IPS DF 4.7 (cell line): Measurements from ENCODE around the gene MAP1A.
"Not testable (repeated sequence)": the region's sequence is repeated elsewhere in the genome, so short reads cannot be mapped to it uniquely, and the experiment has no call there.

ENCODE experiments used
- DNase-seq: peaks from one replicate; pipeline ENCODE4 v3.0.0-alpha.2; 2013; ENCODE audit warnings: low spot score; ENCODE audit errors: extremely low read depth

The MAP1A gene

DNA sequence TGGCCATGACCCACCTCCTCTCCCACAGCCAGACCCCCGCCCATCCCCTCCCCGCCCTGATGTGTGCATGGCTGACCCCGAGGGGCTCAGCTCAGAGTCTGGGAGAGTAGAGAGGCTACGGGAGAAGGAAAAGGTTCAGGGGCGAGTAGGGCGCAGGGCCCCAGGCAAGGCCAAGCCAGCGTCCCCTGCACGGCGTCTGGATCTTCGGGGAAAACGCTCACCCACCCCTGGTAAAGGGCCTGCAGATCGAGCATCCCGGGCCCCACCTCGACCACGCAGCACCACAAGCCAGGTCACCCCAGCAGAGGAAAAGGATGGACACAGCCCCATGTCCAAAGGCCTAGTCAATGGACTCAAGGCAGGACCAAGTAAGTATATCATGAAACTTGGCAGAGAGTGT, 11.7 kb downstream of the MAP1A start:
- DNase-seq: no peak

DNA sequence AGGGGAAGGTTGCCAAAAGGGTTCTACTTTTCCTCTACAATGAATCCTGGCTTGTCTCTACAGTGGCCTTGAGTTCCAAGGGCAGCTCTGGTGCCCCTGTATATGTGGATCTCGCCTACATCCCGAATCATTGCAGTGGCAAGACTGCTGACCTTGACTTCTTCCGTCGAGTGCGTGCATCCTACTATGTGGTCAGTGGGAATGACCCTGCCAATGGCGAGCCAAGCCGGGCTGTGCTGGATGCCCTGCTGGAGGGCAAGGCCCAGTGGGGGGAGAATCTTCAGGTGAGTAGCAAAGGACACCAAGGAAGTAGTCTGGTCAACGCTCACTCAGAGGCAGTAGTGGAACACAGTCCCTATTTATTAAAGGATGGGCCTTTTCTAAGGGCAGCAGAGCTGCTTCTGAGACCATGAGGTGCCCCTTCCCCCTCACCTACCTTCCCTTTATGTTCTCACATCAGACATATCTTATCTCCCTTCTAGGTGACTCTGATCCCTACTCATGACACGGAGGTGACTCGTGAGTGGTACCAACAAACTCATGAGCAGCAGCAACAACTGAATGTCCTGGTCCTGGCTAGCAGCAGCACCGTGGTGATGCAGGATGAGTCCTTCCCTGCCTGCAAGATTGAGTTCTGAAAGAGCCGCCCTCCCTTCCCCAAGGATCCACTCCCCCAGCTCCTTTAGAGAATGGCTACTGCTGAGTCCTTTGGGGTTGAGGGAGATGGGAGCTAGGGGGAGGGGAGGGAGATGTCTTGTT, 12.4 kb downstream of the MAP1A start:
- DNase-seq: no peak

DNA sequence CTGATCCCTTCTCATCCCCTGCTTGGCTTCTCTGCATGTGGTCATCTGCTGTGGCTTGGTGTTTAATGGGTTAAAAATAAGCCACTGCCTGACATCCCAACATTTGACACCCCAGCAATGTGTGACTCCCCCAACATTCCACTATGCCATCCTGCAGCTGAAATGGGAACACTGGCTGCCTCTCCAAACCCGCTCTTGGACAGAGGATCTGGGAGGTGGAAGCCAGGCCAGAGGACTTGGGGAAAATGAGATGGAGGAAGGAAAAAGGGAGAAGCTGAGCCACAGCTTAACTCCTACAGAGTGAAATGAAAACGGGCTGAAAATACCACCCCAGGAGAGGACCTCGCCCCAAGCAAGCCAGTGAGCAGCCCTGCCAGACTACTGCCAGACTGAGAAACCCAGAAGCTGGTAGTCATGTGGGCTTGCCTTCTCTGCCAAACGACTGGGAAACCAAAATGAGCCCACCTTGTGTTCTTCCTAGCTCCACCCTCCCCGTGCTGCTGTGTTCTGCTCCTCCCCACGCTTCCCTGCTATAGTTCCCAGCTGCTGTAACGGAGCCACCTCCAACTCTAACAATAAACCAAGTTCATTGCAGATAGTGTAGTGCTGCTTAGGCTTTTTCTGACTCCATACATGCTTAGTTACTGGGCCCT, 13.7 kb downstream of the MAP1A start:
- no peak for DNase-seq

DNA sequence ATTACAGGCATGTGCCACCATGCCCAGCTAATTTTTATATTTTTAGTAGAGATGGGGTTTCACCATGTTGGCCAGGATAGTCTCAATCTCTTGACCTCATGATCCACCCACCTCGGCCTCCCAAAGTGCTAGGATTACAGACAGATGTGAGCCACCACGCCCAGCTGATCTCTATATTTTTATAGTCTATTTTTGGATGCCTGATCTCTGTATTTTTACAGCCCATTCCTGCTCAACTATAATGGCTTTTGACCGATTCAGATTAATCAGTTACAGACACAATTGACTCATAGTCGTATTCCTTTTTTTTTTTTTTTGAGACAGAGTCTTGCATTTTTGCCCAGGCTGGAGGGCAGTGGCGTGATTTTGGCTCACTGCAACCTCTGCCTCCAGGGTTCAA, 15.4 kb downstream of the MAP1A start:
- DNase-seq: not testable (repeated sequence)

DNA sequence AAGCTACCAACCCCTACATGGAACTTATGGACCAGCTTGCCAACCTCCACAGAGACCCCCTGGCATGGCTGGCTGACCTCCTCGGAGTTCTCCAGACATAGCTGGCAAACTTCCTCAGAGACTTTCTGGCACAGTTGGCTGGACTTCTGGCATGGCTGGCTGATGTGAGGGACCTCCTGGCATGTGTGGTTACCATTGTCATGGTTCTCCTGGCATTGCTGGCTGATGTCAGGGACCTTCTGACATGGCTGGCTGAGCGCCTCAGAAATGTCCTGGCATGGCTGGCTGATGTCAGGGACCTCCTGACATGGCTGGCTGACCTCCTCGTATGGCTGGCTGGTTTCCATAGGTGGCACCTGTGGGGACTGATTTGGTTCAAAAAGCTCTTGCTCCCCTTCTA, 17.5 kb downstream of the MAP1A start:
- no peak for DNase-seq

DNA sequence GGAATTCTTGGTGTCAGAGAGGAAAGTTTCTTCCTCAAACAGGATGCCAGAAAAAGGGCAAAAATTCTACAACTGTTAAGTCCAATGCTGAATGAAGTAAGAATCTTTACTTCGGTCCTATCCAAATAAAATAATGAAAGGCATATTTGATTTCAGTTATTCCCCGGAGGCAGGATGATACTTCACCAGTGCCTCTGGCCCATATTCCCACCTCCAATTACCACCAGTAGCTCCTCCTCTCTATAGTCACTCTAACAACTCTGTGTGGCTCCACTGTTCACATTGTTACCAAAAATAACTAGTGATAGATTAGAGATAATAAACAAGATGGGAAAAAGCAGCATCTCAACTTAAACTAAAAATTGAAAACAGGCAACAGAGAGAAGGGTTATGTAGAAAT, 20.7 kb downstream of the MAP1A start:
- DNase-seq: no peak

DNA sequence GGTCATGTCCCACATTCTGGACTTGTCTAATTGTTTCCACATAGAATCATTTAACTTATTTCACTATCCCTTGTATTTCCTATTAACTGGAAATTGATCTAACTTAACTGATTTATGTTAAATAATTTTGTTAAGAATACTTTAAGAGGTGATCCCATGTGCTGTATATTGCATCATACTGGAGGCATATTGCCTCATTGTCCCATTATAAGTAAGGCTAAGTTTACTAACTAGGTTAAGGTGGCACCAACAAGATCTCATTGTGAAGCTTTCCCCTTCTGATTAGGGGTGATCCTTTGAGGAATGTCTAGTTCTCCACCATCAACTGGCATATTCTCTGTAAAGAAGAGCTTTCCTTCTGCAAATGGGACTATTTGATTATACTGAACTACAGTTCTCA, 24.4 kb downstream of the MAP1A start:
- DNase-seq: no peak

DNA sequence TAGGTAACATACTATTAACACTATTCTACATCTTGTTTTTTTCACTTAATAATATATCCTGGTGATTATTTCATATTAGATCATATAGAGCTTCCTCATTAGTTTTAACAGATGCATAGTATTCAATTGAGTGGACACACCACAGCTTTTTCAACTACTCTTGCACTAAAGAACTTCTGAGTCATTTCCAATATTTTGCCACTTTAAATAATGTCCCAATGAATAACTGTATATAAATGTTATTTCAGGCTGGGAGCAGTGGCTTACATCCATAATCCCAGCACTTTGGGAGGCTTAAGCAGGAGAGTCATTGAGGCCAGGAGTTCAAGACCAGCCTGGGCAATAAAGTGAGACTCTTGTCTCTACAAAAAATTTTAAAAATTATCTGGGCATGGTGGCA, 26.9 kb downstream of the MAP1A start:
- no peak for DNase-seq

DNA sequence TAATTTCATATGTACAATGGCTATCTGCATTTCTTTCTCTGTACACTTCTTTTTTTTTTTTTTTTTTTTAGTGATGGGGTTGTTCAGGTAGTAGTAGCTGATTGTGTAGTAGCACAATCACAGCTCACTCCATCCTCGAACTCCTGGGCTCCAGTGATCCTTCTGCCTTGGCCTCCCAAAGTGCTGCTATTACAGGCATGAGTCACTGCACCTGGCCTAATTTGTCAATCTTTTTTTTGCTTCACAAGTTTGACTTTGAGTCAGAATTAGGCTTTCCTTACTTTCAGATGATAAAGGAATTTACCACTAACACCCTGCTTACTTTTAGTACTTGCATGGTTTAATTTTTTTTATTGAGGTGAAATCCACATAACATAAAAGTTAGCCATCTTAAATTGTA, 28.0 kb downstream of the MAP1A start:
- DNase-seq: no peak

DNA sequence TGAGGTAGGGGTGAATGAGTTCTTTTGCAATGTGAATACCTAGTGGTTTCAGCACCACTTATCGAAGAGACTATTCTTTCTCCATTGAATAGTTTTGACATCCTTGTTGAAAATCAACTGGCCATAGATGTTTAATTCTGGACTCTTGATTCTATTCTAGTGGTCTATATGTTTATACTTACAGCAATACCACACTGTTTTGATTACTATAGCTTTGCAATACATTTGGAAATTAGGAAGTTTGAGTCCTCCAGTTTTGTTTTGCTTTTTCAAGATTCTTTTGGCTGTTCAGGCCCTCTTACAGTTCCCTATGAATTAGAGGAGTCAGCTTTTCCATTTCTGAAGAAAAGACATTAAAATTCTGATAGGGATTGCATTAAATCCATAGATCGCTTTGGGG, 30.1 kb downstream of the MAP1A start:
- no peak for DNase-seq

DNA sequence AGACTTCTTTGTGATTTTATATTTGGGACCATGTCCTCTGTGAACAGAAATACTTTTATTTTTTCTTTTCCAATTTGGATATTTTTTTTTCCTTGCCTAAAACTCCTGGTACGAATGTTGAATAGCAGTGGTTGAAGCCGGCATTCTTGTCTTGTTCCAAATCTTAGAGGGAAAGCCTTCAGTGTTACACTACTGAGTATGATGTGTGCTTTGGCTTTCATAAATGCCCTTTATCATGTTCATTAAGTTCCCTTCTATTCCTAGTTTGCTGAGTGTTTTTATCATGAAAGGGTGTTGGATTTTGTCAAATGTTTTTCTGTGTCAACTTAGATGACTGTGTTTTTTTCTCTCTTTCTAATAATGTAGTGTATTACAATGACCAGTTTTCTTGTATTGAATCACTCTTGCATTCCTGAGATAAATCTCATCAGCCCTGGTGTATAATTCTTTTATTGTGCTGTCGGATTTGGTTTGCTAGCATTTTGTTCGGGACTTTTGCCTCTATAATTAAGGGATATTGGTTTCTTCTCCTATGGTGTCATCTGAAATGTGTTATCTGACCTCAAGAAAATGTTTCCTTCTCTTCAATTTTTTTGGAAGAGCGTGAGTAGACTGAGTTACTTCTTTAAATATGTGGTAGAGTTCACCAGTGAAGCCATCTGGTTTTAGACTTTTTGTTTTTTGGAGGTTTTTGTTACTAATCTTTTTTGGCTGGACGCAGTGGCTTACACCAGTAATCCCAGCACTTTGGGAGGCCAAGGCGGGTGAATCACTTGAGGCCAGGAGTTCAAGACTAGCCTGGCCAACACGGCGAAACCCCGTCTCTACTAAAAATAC, 33.3 kb downstream of the MAP1A start:
- DNase-seq: no peak

DNA sequence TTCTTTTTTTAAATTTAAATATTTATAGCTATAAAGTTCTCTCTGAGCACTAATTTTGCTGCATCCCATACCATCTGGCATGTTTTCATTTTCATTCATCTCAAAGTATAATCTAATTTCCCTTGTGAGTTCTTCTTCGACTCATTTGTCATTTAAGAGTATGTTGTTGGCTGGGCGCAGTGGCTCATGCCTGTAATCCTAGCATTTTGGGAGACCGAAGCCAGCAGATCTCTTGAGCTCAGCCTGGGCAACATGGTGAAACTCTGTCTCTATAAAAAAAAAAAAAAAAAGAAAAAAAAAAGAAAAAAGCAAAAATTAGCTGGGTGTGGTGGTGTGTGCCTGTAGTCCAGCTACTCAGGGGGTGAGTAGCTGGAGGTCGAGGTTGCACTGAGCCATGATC, 34.8 kb downstream of the MAP1A start:
- DNase-seq: no peak

DNA sequence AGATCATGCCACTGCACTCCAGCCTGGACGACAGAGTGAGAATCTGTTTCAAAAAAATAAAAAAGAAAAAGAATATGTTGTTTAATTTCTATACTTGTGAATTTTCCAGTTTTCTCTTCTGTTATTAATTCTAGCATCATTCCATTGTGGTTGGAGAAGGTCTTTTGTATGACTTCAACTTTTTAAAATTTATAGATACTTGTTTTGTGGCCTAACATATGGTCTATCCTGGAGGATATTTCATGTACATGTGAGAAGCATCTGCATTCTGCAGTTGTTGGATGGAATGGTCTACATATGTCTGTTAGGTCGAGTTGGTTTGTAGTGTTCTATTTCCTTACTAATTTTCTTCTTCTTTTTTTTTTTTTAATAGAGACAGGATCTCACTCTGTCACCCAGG, 35.6 kb downstream of the MAP1A start:
- DNase-seq: no peak

DNA sequence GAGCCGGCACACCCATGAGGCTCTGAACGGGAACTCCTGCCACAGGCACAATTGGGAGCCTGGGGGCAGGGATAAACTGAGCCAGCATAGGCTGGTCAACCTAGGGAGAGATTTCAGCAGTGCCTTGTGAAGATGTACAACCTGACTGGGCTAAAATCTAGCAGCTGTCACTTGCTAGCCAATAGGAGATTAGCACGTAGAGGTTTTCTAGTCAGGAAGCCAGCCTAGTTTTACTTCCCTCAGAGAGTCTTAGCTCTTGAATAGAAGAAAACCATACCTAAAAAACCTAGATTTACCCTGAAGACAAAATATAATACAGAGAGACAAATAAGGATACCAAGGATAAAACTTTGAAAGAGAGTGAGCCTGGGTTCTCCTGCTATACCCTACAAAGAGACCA, 45.3 kb downstream of the MAP1A start:
- not testable (repeated sequence) for DNase-seq

DNA sequence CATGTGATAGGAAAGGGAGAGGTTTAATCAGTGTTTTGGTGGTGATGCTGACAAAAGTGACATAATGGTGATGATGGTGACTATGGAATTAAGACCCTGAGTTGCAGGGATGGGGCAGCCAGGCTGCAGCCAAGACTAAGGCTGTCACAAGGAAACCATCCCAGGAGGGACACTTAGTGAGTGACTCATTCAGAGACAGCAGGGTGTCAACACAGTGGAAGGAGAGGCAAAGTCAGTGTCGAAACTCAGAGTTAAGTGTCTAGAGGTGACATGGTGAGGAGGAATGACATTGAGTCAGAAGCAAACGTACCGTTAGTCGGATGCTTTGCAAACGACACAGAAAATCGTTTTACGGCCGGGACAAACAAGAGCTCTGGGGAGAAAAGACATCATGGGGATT, 46.4 kb downstream of the MAP1A start:
- not testable (repeated sequence) for DNase-seq

DNA sequence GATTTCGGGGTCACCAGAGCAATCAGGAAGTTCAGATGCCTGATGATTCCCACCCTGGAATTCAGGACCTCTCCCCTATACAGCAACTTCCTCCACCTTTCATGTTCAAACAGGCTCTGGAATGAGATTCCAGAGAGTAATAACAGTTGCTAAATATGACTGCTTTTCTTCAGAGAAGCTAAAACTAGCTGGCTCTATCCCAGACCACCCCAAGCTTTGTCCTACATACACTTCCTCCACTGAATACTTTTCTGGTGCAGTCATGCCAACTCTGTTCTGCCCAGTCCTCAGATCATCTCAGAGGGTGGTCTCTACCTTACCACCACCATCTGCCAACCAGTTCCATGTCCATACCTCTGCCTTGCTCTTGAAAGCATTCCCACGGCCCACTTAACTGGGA, 49.2 kb downstream of the MAP1A start:
- DNase-seq: not testable (repeated sequence)

DNA sequence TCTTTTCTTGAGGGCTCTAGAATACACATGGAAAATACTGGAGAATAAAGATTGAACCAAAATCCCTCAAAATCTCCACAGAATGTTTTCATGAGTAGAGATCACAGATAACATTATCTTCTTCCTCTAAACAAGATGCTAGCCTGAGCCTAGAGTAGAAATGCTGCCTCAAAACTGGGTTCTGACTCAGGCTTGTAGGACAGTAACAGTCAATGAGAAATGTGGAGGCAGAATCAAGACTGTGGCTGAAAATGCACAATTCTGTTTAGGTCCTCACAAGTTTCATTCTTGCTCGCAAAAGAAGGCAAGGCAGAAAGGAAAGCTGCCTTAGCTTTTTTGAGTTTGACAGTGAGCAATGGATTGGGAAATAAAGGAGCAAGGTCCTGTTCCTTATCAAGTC, 57.2 kb downstream of the MAP1A start:
- DNase-seq: not testable (repeated sequence)
